ENCODE data around the gene CYB5D1. TPM values are rescaled to one million over a fixed set of nuclear protein-coding genes. Genes with fewer than 3 reads are reported as not detected.

Gene CYB5D1
- total RNA-seq, 6 donors from 2014 or later = 5.2 to 12.4 (median 7.3) TPM

- Histone ChIP-seq H3K36me3 (peaks cover 24 to 84% (median 60%) of the 10 kb centered on the region in 4 donors), H3K4me3 (no peak overlapping the region), H3K9me3 (no peaks in the 10 kb centered on the region), H3K27me3 (no peaks in the 10 kb centered on the region), H3K27ac (no peak overlapping the region), H3K4me1 (peaks cover 10 to 13% (median 11%) of the 10 kb centered on the region in 4 donors)
- 90 to 92% methylated on average over 9 of the region's 9 CpGs for WGBS, 2 donors
- TF ChIP-seq POLR2AphosphoS5 (IDR thresholded peaks at IDR 0.05) (no peak), EP300 (IDR thresholded peaks at IDR 0.05) (no peak), POLR2A (IDR thresholded peaks at IDR 0.05) (no peak)
- TF ChIP-seq, protein P1, sequence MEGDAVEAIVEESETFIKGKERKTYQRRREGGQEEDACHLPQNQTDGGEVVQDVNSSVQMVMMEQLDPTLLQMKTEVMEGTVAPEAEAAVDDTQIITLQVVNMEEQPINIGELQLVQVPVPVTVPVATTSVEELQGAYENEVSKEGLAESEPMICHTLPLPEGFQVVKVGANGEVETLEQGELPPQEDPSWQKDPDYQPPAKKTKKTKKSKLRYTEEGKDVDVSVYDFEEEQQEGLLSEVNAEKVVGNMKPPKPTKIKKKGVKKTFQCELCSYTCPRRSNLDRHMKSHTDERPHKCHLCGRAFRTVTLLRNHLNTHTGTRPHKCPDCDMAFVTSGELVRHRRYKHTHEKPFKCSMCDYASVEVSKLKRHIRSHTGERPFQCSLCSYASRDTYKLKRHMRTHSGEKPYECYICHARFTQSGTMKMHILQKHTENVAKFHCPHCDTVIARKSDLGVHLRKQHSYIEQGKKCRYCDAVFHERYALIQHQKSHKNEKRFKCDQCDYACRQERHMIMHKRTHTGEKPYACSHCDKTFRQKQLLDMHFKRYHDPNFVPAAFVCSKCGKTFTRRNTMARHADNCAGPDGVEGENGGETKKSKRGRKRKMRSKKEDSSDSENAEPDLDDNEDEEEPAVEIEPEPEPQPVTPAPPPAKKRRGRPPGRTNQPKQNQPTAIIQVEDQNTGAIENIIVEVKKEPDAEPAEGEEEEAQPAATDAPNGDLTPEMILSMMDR (IDR thresholded peaks at IDR 0.05) = no peak
- ATAC-seq (ENCODE audit: low FRiP score in 2 of 2) (no peak), DNase-seq (no peak)
Measured at GRCh38 chr17:7894226-7894625, 36.4 kb downstream of the CYB5D1 start.

DNA sequence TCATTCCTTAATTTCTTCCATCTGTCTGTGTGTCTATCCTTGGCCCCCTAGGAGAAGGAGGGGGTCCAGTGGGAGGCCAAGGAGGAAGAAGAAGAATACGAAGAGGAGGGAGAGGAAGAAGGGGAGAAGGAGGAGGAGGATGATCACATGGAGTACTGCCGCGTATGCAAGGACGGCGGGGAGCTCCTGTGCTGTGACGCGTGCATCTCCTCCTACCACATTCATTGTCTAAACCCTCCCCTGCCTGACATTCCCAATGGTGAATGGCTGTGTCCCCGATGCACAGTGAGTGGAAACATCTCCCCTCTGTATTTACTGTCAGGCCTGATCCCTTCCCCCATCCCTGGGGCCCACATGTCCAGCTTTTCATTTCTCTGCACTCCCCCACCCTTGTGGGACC is 37.1 kb downstream of the CYB5D1 start:
- DNase-seq (no peak), ATAC-seq (ENCODE audit: low FRiP score in 2 of 2) (no peak)
- H3K27me3 ChIP-seq = no peaks in the 10 kb centered on the region
- peaks cover 29 to 90% (median 66%) of the 10 kb centered on the region in 4 donors for H3K36me3 ChIP-seq
- H3K27ac ChIP-seq = no peak overlapping the region
- peaks cover 4 to 6% (median 5%) of the 10 kb centered on the region in 4 donors for H3K4me1 ChIP-seq
- no peak overlapping the region for H3K4me3 ChIP-seq
- WGBS, 2 donors = 88 to 91% methylated on average over 8 of the region's 8 CpGs
- no peaks in the 10 kb centered on the region for H3K9me3 ChIP-seq
- TF ChIP-seq POLR2A (IDR thresholded peaks at IDR 0.05) = no peak
- no peak for TF ChIP-seq POLR2AphosphoS5 (IDR thresholded peaks at IDR 0.05)
- no peak for TF ChIP-seq EP300 (IDR thresholded peaks at IDR 0.05)
- TF ChIP-seq, protein P1 (IDR thresholded peaks at IDR 0.05) = no peak

DNA sequence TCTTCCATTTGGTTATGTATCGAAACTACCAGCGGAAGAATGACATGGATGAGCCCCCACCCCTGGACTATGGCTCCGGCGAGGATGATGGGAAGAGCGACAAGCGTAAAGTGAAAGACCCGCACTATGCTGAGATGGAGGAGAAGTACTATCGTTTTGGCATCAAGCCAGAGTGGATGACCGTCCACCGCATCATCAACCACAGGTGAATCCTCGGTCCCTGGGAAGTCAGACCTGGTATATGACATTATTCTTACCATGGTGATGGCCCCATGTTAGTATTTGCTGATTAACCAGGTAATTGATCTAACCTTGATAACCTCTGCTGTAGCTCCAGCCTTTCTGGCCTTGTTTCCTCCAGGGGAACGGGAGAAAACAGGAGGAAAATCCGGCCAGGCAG is 39.3 kb downstream of the CYB5D1 start:
- Histone ChIP-seq H3K4me1 (no peaks in the 10 kb centered on the region), H3K4me3 (no peak overlapping the region), H3K9me3 (no peaks in the 10 kb centered on the region), H3K27ac (no peak overlapping the region), H3K27me3 (no peaks in the 10 kb centered on the region), H3K36me3 (peaks cover 42 to 92% (median 79%) of the 10 kb centered on the region in 4 donors)
- 93% methylated on average over 10 to 13 of the region's 13 CpGs for WGBS, 2 donors
- no peak for ATAC-seq (ENCODE audit: low FRiP score in 2 of 2)
- TF ChIP-seq POLR2AphosphoS5 (IDR thresholded peaks at IDR 0.05) (no peak), EP300 (IDR thresholded peaks at IDR 0.05) (no peak), POLR2A (IDR thresholded peaks at IDR 0.05) (no peak)
- TF ChIP-seq, protein P1 (IDR thresholded peaks at IDR 0.05) = no peak
- DNase-seq = no peak

DNA sequence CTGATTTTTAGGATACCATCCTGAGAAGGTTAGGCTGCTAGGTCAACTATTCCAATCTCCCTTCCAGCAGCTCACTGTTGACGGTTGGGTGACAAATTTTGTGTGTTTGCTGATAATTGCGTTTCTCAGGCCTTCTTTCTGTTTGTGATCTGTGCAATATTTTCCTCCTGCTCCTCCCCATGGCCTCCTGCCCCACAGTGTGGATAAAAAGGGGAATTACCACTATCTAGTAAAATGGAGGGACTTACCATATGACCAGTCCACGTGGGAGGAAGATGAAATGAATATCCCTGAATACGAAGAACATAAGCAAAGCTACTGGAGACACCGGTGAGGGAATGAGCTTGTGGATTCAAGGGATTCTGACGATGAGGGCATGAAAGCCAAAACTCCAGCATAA is 40.0 kb downstream of the CYB5D1 start:
- no peak for TF ChIP-seq POLR2AphosphoS5 (IDR thresholded peaks at IDR 0.05)
- TF ChIP-seq, protein P1 (IDR thresholded peaks at IDR 0.05) = peak in 5 of 6 experiments; percentile 47 to 78 (median 62)
- 40 to 49% methylated on average over 6 of the region's 6 CpGs for WGBS, 2 donors
- H3K27ac ChIP-seq = no peak overlapping the region
- peak in 1 of 2 donors; percentile 63 for ATAC-seq (ENCODE audit: low FRiP score in 2 of 2)
- no peaks in the 10 kb centered on the region for H3K9me3 ChIP-seq
- DNase-seq = no peak
- H3K4me1 ChIP-seq = no peaks in the 10 kb centered on the region
- H3K27me3 ChIP-seq = no peaks in the 10 kb centered on the region
- peaks cover 44 to 98% (median 84%) of the 10 kb centered on the region in 4 donors for H3K36me3 ChIP-seq
- no peak overlapping the region for H3K4me3 ChIP-seq

Measured in upper lobe of left lung (tissue), 6 donors.